Measurements from ENCODE around the gene COQ4. TPM values are rescaled to one million over a fixed set of nuclear protein-coding genes. Genes with fewer than 3 reads are reported as not detected.

COQ4 gene
- total RNA-seq, 1 experiment from 2014 or later = 45.3 TPM

DNA sequence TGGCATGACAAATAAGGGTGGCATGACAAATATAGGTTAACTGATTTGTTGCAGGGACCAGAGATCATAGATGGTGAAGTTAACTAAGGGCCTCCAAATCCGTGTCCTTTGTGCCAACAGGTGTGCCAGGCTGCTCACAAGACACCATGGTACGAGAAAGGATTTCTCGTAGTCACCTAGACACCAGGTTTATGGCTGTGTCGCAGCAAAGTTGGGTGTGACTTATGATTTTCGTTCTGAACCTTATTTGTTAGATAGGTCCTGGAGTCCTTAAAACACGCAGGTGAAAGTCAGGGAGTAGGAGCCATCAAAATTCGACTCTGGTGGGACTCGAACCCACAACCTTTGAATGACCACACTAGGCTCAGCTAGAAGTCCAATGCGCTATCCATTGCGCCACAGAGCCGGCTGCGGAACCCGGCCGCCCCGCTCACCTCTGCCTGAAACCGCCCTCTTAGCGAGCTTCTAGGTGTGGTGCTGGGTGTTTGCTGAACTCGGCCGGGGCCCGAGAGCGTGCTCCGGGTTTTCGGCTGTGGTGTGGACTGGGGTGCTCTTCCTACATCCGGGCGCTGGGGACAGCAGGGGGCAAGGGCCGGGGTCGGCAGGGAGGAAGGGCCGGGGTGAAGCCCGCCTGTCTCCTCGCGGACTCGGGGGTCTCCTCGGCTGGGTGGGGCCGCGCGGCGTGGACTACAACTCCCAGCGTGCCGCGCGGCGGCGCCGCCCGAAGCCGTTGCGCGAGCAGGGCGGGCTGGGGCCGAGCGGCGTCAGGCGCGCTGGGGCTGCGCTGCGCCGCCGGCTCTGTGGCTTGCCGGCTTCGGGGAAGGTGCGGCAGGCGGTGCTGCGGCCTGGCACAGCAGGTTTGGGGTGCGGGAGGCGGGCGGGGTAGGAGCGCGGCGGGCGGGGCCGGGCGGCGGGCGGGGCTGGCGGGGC, 17.4 kb downstream of the COQ4 start, which contains the start of gene SLC27A4 (continued):
- TF ChIP-seq ZNF512 (CRISPR knock-in tag; IDR thresholded peaks at IDR 0.05; ENCODE audit: borderline replicate concordance) (no peak), CTCF (IDR thresholded peaks at IDR 0.05) (no peak), JUN (CRISPR knock-in tag; IDR thresholded peaks at IDR 0.05) (no peak), NR1H2 (CRISPR knock-in tag; IDR thresholded peaks at IDR 0.05) (no peak), ZNF121 (CRISPR knock-in tag; IDR thresholded peaks at IDR 0.05) (no peak), ETV6 (CRISPR knock-in tag; IDR thresholded peaks at IDR 0.05) (no peak), ESRRA (CRISPR knock-in tag; IDR thresholded peaks at IDR 0.05; ENCODE audit: borderline replicate concordance) (no peak), ATF3 (CRISPR knock-in tag; conservative IDR thresholded peaks at IDR 0.05) (no peak), FOXP1 (CRISPR knock-in tag; IDR thresholded peaks at IDR 0.05; ENCODE audit: borderline replicate concordance) (no peak), GRHL2 (CRISPR knock-in tag; IDR thresholded peaks at IDR 0.05; ENCODE audit: insufficient replicate concordance, severe bottlenecking) (no peak), ZNF423 (CRISPR knock-in tag; IDR thresholded peaks at IDR 0.05) (peak; percentile 61; the same call in 1 of the 2 replicates), SP1 (CRISPR knock-in tag; conservative IDR thresholded peaks at IDR 0.05) (peak; percentile 86), ZSCAN18 (CRISPR knock-in tag; IDR thresholded peaks at IDR 0.05) (no peak), PRRX2 (CRISPR knock-in tag; IDR thresholded peaks at IDR 0.05) (no peak), ATF1 (CRISPR knock-in tag; IDR thresholded peaks at IDR 0.05) (no peak)
- TF ChIP-seq, protein P1, sequence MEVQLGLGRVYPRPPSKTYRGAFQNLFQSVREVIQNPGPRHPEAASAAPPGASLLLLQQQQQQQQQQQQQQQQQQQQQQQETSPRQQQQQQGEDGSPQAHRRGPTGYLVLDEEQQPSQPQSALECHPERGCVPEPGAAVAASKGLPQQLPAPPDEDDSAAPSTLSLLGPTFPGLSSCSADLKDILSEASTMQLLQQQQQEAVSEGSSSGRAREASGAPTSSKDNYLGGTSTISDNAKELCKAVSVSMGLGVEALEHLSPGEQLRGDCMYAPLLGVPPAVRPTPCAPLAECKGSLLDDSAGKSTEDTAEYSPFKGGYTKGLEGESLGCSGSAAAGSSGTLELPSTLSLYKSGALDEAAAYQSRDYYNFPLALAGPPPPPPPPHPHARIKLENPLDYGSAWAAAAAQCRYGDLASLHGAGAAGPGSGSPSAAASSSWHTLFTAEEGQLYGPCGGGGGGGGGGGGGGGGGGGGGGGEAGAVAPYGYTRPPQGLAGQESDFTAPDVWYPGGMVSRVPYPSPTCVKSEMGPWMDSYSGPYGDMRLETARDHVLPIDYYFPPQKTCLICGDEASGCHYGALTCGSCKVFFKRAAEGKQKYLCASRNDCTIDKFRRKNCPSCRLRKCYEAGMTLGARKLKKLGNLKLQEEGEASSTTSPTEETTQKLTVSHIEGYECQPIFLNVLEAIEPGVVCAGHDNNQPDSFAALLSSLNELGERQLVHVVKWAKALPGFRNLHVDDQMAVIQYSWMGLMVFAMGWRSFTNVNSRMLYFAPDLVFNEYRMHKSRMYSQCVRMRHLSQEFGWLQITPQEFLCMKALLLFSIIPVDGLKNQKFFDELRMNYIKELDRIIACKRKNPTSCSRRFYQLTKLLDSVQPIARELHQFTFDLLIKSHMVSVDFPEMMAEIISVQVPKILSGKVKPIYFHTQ (CRISPR knock-in tag; IDR thresholded peaks at IDR 0.05) = no peak
- TF ChIP-seq, protein P2, sequence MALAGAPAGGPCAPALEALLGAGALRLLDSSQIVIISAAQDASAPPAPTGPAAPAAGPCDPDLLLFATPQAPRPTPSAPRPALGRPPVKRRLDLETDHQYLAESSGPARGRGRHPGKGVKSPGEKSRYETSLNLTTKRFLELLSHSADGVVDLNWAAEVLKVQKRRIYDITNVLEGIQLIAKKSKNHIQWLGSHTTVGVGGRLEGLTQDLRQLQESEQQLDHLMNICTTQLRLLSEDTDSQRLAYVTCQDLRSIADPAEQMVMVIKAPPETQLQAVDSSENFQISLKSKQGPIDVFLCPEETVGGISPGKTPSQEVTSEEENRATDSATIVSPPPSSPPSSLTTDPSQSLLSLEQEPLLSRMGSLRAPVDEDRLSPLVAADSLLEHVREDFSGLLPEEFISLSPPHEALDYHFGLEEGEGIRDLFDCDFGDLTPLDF (CRISPR knock-in tag; IDR thresholded peaks at IDR 0.05) = no peak
- TF ChIP-seq, protein P3, sequence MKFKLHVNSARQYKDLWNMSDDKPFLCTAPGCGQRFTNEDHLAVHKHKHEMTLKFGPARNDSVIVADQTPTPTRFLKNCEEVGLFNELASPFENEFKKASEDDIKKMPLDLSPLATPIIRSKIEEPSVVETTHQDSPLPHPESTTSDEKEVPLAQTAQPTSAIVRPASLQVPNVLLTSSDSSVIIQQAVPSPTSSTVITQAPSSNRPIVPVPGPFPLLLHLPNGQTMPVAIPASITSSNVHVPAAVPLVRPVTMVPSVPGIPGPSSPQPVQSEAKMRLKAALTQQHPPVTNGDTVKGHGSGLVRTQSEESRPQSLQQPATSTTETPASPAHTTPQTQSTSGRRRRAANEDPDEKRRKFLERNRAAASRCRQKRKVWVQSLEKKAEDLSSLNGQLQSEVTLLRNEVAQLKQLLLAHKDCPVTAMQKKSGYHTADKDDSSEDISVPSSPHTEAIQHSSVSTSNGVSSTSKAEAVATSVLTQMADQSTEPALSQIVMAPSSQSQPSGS (CRISPR knock-in tag; IDR thresholded peaks at IDR 0.05; ENCODE audit: borderline replicate concordance, low read depth) = no peak
- TF ChIP-seq, protein P4, sequence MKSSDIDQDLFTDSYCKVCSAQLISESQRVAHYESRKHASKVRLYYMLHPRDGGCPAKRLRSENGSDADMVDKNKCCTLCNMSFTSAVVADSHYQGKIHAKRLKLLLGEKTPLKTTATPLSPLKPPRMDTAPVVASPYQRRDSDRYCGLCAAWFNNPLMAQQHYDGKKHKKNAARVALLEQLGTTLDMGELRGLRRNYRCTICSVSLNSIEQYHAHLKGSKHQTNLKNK (CRISPR knock-in tag; IDR thresholded peaks at IDR 0.05) = no peak
- TF ChIP-seq, protein P5, sequence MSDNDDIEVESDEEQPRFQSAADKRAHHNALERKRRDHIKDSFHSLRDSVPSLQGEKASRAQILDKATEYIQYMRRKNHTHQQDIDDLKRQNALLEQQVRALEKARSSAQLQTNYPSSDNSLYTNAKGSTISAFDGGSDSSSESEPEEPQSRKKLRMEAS (CRISPR knock-in tag; IDR thresholded peaks at IDR 0.05) = peak; percentile 27; the same call in 1 of the 2 replicates
- TF ChIP-seq, protein P6, sequence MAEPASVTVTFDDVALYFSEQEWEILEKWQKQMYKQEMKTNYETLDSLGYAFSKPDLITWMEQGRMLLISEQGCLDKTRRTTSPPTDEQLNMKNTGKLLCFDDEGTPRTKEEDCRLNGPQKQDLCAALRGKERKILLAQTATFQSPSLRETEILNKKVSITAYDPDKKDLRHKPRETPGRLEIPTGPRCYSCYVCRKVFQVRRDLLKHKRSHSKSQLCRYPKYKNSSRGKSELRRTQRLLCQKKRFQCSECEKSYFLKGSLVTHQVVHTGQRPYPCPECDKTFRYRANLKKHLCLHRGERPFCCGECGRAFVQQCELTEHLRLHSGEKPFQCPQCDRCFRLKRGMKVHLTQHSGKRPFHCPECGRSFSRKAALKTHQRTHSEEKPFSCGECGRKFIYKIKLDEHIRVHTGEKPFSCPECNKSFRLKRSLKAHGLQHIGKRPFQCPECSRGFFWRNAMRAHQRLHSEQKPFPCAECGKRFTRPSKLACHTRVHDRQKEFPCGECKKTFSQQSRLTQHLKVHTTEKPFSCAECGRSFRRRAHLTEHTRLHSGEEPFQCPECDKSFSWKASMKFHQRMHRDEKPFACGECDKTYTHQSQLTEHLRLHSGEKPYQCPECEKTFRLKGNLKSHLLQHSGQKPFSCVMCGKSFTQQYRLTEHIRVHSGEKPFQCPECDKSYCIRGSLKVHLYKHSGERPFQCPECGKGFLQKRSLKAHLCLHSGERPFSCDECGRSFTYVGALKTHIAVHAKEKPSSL (CRISPR knock-in tag; conservative IDR thresholded peaks at IDR 0.05) = no peak
